GM19467 (cell line): ENCODE results near the gene KSR1.
A peak's percentile ranks its signal among the peaks of the same experiment; 100 is the strongest.
"Not testable (repeated sequence)": the region's sequence is repeated elsewhere in the genome, so short reads cannot be mapped to it uniquely, and the experiment has no call there.

Source experiments
- ATAC-seq: cut with Tn5 transposase; IDR thresholded peaks from one replicate; pipeline ENCODE4 v1.9.1; 2021; ENCODE audit warnings: mild to moderate bottlenecking, moderate library complexity; ENCODE audit not compliant: unreplicated experiment

KSR1 gene

DNA sequence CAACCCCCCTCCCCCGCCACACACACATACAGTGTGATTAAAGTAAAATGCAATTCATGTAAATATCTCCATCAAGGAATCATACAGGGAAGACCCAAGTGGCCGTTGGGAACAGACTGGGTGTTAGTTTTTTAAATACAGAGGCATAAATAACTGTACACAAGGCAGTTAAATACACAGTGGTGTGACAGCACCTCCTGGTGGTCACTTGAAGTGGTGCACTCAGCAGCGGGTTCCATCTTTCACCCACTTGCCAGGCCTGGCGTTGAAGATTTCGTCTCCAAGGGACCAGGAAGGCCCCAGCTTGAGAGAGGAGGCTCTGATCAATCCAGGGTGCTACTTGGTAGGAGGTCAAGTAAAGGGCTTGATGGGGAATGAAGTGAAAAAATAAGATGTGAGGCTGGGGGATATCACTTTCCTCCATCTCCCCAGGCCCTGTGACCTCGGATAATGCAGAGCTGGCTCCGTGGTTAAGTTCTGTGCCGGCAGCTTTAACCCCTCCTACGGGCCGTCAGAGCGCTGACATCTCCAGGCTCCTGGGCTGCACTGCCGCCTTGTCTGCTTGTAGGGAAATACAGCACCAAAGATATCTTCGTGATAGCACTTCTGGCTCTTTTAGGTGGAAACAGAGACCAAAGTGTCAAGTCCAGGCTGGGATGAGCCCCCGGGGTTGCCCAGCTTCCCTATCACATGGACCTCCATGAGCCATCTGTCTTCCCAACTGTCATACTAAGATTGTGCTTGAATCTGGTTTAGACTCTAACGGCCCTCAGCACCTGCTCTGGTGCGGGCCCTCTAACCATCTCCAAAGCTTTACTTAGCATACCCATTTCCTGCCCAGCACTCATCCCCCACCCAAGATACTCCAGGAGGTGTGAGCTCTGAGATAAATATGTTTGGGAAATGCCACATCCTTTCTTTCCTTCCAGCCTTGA is 195.4 kb downstream of the KSR1 start:
- no peak for ATAC-seq

DNA sequence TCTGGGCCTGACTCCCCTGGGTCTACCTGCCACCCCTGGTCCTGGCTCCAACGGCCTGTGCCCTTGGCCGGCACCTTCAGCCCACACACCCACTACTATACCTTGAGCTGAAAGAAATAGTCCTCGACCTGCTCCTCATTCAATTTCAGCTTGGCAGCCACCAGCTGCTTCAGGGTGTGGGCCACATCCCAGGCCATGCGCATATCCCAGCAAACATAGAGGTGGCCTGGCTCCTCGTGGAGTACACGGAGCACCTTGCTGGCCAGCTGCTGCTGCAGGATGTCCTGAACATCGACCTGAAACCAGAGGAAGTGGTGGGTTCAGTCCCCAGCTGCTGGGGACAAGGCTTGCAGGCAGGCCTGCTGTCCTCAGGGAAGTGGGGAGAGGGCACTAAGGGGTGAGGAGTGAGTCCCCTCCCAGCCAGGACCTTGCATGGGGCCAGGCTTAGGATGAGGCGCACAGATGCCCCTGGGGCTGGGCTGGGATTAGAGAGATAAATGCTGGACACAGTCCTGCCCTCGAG is 197.3 kb downstream of the KSR1 start:
- ATAC-seq = not testable (repeated sequence)

DNA sequence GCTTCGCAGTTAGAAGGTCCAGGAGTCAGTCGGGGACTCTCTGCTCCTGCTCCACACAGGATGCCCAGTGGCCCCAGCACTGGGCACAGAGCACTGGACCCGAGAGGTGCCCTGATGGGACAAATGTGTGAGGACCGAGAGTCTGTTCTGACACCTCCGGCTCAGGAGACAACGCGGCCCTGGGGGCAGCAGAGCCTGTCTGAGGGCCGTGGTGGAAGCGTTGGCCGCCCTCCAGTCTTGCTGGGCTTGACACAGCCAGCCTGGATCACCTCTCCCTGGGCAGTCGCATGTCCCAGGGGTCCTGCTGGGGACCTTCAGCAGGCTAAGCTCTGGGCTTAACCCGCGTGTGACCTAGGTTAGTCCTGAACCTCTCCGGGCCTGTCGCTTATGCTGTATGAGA is 197.9 kb downstream of the KSR1 start:
- no peak for ATAC-seq

DNA sequence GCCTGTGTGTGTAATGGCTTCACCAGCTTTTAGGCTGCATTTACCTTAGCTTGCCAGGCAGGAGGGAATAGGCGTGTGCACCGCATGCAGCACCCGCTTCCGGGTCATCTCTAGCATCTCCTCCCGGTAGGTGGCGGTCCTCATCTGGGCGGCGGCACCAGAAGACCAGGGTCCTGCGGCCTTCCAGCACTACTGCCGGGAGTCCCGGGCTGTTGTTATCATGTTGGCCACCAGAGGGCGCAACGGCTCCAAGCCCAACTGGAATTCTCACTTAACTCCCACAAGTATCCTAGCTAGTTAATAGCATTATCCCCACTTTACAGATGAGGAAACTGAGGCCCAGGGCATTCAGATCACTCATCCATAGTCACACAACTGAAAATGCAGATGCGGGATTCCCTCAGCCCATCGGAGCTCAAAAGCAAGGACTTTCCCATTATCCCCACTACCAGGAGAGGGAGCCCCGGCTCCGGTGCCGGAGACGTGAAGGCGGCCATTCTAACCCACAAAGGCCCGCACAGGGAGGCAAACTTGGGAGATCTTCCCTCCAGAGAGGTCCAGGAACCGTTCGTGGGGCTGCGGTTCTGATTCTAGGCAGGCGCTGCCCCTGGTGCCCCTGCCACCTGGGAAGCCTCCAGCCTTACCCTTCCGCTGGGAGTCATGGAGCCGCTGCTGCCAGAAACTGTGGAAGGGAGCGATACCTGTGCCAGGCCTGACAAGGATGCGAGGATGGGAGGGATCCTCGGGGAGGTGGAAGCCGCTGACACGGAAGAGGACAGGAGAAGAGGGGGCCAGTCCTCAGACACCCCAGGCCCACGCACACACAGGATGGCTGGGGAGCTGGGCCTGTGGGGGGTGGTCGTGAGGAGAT is 198.6 kb downstream of the KSR1 start:
- peak; percentile 80 for ATAC-seq

DNA sequence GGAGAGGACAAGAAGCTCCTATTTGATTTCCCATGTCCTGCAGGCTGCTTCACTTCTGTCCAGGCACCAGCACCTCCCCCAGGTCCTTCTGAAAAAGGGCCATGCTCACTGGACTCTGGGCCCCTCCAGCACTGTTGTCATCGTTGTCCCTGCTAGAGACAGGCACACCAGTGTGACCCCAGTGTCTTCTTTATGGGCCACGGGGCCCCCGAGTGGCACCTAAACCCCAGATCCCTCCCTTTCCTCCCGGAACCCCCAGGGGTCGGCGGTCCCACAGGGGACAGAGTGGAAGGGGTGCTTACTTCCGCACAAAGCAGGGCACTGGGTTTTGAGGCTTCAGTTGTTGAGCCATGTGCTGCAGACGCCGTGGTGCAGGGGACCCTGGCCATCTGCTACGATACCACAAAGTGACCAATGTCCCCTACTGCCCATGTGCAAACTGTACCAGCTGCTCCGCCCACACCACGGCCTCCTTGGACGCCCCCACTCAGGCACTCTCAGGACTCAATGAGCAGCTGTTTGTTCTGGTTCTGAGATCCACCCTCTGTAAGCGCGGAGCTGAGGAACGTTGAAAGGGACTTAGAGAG is 199.4 kb downstream of the KSR1 start:
- not testable (repeated sequence) for ATAC-seq

DNA sequence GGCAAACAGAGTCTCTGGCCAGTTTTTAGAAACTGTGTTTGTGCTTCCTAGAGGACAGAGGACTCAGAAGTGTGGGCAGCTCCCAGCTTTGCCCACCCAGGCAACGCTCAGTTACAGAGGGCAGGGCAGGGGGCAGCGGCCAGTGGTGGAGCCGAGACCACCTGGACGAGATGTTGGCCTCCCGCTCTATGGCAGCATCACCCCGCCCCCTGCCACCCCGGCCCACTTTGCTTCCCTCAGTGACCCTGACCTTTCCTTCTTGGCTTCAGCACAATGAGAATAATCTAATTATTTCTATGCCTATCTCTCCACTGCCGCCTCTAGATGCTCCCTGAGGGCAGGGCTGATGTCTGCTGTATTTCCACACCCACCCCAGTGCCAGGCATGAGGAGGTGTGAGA is 200.4 kb downstream of the KSR1 start:
- not testable (repeated sequence) for ATAC-seq

DNA sequence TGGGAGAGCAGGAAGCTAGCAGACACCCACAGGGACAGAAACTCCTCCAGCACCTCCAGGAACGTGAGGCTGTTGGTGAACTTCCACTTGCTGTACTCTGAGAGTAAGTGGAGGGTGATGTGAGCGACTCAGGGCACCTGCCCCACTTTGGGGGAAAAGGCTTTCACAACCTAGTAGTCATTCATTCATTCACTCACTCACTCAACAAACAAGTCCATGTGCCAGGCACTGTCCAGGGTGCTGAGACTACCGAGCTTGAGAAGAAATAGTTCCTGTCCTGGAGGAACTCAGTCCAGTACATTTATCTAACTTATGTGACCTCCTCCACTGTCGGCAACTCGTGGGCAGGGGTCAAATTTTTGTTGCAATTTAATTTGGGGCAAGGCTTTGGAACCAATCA is 201.4 kb downstream of the KSR1 start:
- ATAC-seq = no peak

DNA sequence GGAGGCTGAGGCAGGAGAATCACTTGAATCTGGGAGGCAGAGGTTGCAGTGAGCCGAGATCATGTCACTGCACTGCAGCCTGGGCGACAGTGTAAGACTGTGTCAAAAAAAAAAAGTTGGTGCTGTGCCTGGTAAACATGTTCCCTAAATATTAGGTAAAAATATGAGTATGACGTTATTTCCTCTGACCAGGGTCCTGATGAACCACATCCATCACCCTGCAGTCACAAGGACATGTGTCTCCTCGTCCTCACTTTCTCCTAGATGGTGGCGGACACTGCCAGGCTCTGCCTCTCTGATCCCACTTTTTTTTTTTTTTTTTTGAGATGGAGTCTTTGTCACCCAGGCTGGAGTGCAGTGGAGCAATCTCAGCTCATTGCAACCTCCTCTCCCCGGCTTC is 203.4 kb downstream of the KSR1 start:
- ATAC-seq = no peak

DNA sequence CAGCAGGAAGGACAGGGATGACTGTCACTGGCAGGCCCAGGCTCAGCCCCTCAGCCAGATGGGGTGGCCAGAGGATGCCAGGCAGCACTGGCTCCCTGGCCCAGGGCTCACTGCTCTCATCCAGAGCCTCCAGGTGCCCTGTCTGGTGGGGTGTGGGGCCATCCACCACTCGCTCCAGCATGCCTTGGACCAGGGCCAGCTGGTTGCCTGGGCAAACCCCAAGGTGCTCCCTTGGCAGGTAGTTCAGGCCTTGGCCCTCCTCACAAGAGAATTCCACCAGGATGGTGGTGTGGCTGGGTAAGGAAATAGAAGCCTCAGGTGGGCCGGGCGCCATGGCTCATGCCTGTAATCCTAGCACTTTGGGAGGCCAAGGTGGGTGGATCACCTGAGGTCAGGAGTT is 204.2 kb downstream of the KSR1 start:
- ATAC-seq = no peak

DNA sequence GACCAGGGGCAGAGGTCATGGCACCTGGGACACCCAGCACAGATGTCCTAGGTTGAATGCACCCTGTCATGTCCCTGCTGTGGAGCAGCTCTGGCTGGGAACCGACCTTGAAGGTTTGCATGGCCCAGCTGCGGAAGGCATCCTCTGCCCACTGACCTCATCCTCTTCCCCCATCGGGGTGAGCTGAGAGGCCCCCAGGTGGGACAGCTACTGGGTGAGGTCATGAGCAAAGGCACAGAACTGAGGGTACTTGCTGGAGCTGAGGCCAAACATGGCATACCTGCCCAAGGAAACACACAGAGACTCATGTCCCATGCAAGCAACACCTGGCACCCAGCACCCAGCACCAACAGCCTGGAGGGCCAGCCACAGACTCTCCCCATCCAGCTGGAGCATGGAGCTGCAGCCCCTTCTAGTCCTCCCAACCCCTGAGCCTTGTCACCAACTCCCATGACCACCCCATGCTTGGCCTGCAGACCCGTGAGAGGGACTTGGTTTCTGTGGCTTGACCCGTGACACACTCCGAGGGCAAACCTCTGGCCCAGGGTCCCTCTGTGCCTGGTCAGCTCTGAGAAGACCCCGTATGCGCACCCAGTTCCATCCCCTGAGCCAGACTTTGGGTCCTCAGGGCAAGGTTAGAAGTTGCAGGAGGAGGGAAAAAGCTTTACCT is 207.8 kb downstream of the KSR1 start:
- ATAC-seq = no peak

DNA sequence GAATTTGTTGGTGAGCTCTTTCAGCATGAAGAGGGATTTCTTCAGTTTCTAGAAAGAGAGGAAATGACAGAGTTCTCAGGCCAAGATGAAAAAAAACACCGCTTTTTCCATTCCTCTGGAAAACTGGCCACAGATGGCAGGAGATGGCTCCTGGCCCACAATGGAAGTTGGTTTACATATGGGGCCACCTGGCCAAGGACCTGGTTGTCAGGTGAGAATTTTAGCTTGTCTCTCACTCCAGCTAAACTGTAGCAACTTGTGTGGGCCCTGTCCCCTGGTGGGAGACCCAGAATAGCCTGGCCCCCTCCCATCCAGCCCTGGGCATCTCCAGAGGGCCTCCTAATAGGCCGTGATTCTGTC is 208.3 kb downstream of the KSR1 start:
- no peak for ATAC-seq

DNA sequence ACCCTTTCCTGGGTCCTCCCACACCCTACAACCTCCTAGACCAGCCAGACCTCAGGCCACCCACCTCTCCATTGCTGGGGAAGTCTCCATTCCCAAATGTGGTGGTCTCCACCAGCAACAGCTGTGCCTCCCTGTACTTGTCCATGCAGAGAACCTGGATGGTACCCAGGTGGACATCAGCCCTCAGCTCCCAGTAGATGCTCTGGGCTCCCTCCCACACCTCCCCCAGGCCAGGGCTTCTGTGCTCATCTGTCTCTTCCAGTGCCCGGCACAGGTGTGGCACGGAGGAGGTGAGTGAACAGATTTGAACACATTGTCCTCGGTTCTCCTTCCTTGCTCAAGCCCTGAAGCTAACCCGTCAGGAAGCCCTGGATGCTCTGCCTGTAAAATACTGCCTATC is 209.3 kb downstream of the KSR1 start:
- ATAC-seq = no peak

DNA sequence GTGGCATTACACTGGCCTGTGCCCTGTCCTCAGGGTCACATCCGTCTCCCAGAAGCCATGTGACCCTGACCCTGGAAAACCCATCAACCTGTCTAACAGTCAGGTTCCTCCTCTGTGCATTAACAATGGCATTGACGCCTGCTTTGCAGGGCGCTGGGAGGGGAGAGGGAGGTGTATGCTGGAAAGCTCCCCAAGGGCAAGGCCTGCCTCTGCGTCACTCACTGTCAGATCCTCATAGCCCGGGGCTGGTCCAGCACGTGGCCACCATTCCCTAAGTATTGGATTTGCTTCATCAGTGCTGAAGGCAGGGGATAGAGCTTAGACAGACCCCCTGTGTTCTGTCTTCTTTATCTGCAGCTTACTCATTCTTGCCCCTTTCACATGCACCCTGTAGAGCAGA is 210.0 kb downstream of the KSR1 start:
- ATAC-seq = not testable (repeated sequence)

DNA sequence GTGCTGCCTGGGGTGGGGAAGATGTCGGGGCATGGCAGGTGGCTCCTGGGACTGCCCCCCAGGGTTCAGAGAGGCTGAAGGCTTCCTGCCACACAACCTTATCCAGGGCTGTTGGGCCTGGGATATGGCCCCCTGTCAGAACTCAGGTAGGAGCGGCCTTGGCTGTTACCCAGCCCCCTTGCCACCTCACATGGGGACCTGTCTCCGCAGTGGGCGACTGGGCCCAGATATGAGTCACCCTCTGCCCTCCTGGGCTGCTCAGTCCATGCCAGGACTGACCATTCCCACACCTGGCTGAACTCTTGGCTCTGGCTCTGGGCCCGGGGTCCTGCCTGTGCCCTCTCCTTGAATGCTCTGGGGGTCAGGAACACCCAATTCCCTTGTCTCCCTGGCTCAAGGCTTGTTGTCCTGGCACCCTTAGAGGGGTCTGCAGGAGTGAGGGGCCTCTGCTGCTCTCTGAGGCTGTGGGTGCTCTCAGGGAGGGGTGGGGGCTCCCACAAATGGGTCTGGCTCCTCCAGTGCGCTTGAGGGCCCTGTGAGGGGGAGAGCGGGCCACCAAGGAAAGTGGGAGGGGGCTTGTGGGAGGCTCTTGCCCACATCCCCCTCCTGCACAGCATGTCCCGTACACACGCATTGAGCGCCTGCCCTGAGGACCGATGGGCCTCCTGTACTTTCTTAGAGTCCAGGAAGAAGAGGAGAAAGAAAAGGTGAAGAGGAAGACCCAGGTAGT is 210.7 kb downstream of the KSR1 start:
- no peak for ATAC-seq

DNA sequence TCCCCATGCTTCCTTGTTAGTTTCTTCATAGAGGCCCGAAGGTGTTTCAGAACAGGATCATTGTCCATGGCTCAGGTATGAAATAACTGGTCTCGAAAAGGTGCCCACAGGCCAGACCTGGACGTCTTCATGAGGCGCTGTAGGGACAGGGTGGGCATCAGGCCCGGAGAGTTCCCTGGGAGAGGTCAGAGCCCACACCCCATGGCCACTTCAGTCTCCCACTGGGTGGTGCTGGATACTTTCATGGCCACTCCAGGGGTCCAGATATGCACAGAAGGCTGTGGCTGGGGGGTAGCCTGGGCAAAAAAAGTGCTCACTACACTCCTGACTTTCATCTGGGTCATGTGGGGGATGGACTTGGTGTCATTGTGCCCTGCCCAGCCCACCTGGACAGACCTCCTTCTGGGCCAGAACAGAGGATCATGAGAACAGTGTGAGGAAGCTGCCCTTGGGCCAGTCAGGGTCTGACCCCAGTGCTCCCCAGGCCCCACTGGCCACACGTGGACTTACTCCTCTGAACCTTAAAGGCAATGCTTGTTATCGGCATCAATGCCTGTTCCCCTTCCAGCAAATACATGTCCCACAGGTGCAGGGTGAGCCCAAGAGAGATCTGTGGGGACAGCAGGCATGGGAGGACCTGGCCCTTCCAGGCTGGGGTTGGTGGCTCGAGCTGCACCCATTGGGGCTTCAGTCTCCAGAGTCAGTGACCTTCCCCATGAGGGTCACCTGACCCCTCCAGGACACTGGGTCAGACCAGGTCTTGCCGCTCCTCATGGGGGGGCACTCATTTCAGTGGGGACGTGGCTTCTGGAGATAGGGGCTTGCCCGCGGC is 211.6 kb downstream of the KSR1 start:
- no peak for ATAC-seq

DNA sequence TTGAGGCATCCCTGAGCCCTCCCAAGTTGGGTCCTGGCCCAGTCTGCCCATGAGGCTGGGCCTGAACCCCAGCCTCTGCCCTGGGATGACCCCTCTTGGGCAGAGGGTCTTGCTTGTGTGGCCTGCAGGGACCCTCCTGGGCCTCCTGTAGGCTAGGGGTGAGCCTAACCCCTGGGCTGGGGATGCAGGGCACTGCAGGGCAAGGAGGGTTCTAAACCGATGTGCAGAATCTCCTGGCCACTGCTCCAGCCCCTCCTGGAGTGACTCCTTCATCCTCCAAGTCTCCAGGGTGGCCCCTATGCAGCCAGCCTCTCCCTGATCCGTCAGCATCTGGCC is 212.2 kb downstream of the KSR1 start:
- no peak for ATAC-seq

DNA sequence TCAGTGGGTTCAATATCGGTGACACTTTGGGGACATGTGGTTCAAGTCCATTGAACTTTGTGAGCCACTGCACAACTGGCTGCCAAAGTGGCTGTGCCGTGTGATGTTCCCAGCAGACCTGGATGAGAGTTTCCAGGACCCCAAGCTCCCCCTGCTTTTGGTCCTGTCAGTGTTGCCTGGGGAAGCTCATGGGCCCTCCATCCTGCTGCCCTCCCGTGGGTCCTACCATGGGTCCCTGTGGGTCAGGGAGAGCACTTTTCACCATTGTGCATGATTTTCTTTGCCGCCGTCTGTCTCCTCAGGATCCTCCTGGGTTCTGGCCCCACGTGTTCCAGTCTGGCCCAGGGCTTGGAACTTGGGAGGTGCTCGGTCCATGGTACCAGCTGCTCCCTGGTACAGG is 212.9 kb downstream of the KSR1 start:
- ATAC-seq = no peak

DNA sequence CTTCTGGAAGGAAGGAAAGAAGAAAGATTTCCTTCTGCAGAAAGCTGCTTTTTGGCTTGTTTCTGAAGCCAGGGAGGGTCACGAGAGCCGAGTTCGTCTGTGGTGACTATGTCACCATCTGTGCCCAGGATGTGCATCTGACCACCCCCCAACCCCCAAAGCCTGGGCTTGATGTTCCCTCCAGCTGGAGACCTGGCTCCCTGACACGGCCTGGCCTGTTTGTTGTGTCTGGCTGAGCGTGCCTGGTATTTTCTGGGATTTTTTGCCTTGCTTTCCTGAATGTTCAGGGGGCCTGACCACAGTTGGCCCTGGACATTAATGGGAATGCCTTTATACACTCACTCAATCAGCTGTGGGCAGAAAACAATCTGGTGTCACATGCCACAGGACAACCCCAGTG is 213.6 kb downstream of the KSR1 start:
- no peak for ATAC-seq

DNA sequence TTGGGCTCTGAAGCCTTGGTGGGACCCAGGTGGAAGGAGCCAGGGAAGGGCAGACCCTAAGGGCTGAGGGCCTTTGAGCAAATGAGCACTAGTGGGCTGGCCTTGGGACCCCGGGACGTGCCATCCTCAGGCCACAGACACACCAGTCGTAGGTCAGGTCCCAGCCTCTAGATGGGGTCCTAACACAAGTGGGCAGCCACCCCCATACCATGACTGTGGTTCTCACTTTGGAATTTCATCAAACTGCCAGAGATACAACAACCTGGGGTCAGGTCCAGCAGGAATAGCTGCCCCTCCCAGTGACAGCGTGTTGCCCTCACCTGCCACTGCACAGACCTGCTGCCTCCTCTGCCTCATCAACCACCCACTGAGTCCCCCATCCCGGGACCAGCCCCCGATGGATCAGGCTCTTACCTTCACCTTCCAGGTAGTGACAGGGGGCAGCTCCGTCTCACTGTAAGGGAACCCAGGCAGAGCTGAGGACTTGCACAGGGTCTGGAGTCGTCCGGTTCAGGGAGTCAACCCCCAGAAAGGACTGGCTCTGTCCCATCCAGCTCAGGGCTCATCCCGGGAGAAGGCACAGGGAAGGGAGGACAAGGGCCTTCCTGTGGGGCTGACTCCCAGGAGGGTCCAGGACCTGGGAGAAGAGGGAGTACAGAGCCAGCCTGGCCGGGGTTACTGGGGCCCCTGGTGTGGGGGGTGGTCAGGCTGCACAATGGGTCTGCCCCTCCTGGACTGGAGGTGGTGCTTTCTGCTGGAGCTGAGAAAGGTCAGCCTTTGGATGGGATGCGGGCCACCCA is 214.7 kb downstream of the KSR1 start:
- ATAC-seq = no peak
